NB4 (cell line): Measurements from ENCODE around the gene CACTIN.

Experiments used
- DNase-seq: peaks from one replicate; pipeline ENCODE4 v3.0.0; 2010; ENCODE audit warnings: low read depth
- H3K4me3 ChIP-seq: one replicate; pipeline ENCODE4 v1.5.1; 2011; ENCODE audit warnings: mild to moderate bottlenecking, low read depth, low read length, moderate library complexity
- MAX ChIP-seq: IDR thresholded peaks from 2 replicates; pipeline ENCODE4 v1.6.1; 2011; ENCODE audit warnings: low read depth, low read length
- MYC ChIP-seq: IDR thresholded peaks from 2 replicates; pipeline ENCODE4 v1.6.1; 2011; ENCODE audit warnings: low read depth, low read length
- POLR2A ChIP-seq: IDR thresholded peaks from 2 replicates; pipeline ENCODE4 v1.6.1; 2011; ENCODE audit warnings: mild to moderate bottlenecking; ENCODE audit not compliant: insufficient read length; ENCODE audit errors: extremely low read depth
- TF ChIP-seq, protein P1 (sequence below): IDR thresholded peaks from one replicate; pipeline ENCODE4 v1.5.1; 2012; ENCODE audit warnings: low read depth, low read length

CACTIN gene

DNA sequence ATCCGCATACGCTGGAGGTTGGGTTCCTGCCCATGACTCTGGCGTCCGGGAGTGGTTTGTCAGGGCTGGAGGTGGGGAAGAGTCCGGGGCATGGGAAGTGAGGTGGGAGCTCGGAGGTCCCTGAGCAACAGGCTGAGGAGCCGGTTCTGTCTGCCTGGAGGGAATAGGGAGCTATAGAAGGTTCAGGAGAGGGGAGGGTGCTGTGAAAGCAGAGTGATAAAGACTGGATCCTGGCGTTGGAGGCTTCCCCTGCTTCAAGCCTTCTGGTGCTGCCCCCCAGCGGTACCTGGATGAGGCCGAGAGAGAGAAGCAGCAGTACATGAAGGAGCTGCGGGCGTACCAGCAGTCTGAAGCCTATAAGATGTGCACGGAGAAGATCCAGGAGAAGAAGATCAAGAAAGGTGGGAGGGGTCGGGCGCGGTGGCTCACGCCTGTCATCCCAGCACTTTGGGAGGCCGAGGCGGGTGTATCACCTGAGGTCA, 51.3 kb downstream of the CACTIN start:
- TF ChIP-seq MAX (no peak), POLR2A (no peak), MYC (no peak)
- TF ChIP-seq, protein P1, sequence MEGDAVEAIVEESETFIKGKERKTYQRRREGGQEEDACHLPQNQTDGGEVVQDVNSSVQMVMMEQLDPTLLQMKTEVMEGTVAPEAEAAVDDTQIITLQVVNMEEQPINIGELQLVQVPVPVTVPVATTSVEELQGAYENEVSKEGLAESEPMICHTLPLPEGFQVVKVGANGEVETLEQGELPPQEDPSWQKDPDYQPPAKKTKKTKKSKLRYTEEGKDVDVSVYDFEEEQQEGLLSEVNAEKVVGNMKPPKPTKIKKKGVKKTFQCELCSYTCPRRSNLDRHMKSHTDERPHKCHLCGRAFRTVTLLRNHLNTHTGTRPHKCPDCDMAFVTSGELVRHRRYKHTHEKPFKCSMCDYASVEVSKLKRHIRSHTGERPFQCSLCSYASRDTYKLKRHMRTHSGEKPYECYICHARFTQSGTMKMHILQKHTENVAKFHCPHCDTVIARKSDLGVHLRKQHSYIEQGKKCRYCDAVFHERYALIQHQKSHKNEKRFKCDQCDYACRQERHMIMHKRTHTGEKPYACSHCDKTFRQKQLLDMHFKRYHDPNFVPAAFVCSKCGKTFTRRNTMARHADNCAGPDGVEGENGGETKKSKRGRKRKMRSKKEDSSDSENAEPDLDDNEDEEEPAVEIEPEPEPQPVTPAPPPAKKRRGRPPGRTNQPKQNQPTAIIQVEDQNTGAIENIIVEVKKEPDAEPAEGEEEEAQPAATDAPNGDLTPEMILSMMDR = no peak
- DNase-seq = no peak
- no peak overlapping the region for H3K4me3 ChIP-seq

DNA sequence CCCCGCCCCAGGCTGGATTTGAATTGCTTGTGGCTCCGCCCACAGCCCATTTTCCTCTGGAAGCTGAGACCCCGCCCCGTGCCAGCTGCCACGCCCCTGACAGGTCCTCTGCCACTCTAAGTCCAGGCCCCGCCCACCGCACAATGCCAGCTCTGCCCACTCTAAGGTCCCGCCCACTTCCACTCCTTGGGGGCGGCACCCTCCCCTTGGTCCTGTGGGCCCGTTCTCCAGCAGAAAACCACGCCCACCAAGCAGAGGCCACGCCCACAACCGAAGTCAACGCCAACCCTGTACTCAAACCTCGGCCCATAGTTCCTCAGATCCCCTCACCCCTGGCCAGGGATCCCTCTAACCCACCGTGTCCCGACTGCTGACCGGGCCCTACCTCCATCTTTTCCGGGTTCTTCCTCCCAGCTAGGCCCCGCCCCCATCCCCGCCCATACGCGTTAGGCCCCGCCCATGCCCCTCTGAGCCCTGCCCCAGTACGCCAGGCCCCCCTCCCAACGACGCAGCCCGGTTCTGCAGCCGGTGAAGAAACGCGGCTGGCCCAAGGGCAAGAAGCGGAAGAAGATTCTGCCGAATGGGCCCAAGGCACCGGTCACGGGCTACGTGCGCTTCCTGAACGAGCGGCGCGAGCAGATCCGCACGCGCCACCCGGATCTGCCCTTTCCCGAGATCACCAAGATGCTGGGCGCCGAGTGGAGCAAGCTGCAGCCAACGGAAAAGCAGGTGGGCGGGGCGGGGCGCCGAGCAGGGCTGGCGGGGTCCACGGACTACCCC, 52.5 kb downstream of the CACTIN start:
- peak overlapping the region; percentile 60 for H3K4me3 ChIP-seq
- peak; percentile 82 for DNase-seq
- no peak for TF ChIP-seq MYC
- TF ChIP-seq, protein P1 = no peak
- no peak for TF ChIP-seq POLR2A
- no peak for TF ChIP-seq MAX

DNA sequence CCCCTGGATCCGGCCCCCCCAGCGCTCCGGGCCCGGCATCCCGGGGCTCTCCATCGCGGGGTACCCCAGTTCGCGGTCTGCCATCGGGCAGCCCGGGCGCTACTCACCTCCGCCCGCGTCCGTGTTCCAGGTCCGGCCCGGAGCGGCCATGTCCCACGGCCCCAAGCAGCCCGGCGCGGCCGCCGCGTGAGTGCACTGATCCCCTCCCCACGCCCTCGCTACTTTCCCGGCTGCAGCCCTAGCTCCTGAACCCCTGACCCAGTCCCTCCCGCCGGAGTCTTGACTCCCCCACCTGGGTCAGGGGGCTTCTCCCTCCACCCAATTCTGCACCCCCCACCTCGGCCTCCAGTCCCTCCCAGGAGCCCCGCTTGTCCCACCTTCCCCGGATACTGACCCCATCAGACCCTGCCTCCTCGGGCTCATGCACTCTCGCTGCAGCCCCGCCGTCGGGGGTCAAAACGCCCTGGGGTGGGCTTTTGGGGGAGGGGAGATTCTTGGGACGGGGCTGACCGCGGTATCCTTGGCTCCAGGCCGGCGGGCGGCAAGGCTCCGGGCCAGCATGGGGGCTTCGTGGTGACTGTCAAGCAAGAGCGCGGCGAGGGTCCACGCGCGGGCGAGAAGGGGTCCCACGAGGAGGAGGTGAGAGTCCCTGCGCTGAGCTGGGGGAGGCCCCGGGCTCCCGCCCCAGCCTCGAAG, 53.3 kb downstream of the CACTIN start:
- DNase-seq = no peak
- TF ChIP-seq POLR2A (no peak), MYC (no peak), MAX (no peak)
- TF ChIP-seq, protein P1 = no peak
- H3K4me3 ChIP-seq = peak overlapping the region; percentile 60

DNA sequence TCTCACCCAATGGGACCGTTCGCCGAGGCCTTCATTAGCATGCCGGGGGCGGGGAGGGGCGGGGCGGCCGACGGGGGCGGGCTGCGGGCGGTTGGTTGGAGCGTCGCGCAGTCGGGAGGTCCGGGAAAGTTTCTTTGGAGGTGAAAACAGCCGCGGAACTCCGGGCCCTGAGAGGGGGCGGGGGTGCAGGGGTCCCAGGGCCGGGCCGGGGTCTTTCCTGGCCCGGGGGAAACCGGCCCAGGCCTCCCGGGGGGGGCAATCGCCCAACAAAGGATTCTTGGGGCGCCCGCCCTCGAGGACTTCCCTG, 53.8 kb downstream of the CACTIN start, which contains the start of gene HMG20B:
TSS of gene HMG20B (plus strand) at position 90 of the 307 bp plus-strand sequence. CDS start 366 bp downstream, outside the sequence.
- H3K4me3 ChIP-seq = peak within 1 kb of the TSS; percentile 60
- DNase-seq = no peak
- TF ChIP-seq MYC (no peak), MAX (no peak), POLR2A (no peak)
- TF ChIP-seq, protein P1 = no peak

DNA sequence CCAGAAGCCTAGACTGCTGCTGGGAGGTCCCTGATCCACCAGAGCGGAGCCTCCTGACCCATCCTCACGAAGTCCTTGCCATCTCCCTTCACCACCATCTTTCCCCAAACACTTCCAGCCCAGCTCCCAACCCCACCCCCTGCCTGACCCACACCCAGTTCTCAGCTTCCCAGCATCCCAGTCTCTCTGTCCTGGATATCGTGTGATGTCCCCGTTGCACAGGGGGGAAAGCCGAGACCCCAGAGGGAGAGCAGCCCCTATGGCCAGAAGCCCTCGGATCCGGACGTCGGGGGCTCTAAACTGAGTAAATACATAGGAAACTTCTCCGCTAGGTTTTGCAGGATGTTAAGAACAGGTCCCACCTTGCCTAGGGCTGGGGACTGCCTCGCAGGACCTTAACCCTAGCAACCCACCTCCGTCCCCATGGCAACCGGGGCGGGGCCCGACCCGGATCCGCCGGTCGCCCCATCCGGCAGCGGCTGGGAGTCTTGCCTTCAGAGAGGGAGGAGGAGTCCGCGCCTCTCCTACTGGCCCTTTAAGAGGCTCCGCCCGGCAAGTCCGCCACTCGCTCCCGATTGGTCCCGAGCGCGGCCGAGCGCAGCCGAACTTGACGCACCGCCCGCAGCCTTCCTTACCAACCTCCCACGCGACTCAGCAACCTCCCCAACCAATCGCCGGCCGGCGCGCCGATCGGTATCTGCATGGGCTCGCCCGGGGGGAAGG, 54.3 kb downstream of the CACTIN start:
- H3K4me3 ChIP-seq = peak overlapping the region; percentile 16
- TF ChIP-seq MYC = no peak
- TF ChIP-seq MAX = no peak
- TF ChIP-seq, protein P1 = no peak
- TF ChIP-seq POLR2A = no peak
- DNase-seq = peak; percentile 98
